Activated CD8-positive, alpha-beta memory T cell treated with anti-CD3 and anti-CD28 coated beads, Interleukin-2, amount 10 ng/mL, durations not matched to agents 7 days and 5 days (primary cell): ENCODE results near the gene OR6C68. TPM values are rescaled to one million over a fixed set of nuclear protein-coding genes. Genes with fewer than 3 reads are reported as not detected.
"Not testable (repeated sequence)": the region's sequence is repeated elsewhere in the genome, so short reads cannot be mapped to it uniquely, and the experiment has no call there.

Source experiments
- ATAC-seq: fragments of 150-1000 bp; cut with Tn5 transposase; one replicate; pipeline ENCODE4 v1.10.0; 2021; ENCODE audit warnings: moderate library complexity
- CTCF ChIA-PET: fragments of 350-600 bp; sonication (Branson Sonifier 250); formaldehyde crosslinking; loops from one replicate; lab custom pipeline; 2021; ENCODE audit warnings: antibody characterized with exemption; lab: Charles Lee
- DNase-seq: peaks from one replicate; pipeline ENCODE4 v3.0.0-alpha.2; 2020
- H3K27ac Mint-ChIP-seq: one replicate; pipeline ENCODE4 v1.8.0; 2021; ENCODE audit warnings: mild to moderate bottlenecking, mixed read lengths
- H3K27me3 Mint-ChIP-seq: one replicate; pipeline ENCODE4 v1.8.0; 2021; ENCODE audit warnings: mixed read lengths
- H3K36me3 Mint-ChIP-seq: one replicate; pipeline ENCODE4 v1.8.0; 2021; ENCODE audit warnings: mild to moderate bottlenecking, mixed read lengths
- H3K4me1 Mint-ChIP-seq: one replicate; pipeline ENCODE4 v1.8.0; 2021; ENCODE audit warnings: mixed read lengths
- H3K4me3 Mint-ChIP-seq: one replicate; pipeline ENCODE4 v1.8.0; 2021; ENCODE audit warnings: mild to moderate bottlenecking, moderate library complexity, mixed read lengths
- H3K9me3 Mint-ChIP-seq: one replicate; pipeline ENCODE4 v1.8.0; 2022; ENCODE audit warnings: low read depth, mixed read lengths
- total RNA-seq, 2 experiments: library from RNA; stranded (reverse); gene quantifications; one replicate each; pipeline ENCODE4 v1.2.3, GENCODE V29; 2021

OR6C68 gene
- not detected for total RNA-seq

DNA sequence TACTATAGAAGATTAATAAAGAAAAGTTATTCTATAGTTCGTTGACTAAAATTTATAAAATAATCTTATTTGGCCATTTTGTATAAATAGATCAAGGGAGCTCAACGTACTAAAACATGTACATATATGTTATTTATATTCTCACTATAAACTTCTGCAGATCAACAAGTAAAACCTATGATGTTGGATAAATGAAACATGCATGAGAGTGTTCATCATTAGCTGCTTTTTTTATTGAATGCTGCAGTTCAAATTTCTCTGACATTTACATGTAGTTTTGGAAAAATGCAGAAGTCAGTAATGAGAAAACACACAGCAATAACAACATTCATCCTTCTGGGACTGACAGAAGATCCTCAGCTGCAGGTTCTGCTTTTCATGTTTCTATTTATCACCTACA lies at the start of gene OR6C68:
TSS of gene OR6C68 (plus strand) at position 301 of the 400 bp plus-strand sequence. CDS start at position 301, 0 bp downstream.
- Mint-ChIP-seq H3K4me1 (no peaks in the 10 kb centered on the region), H3K27ac (no peak within 1 kb of the TSS), H3K27me3 (peaks cover 14% of the 10 kb centered on the region), H3K36me3 (no peaks in the 10 kb centered on the region), H3K4me3 (no peak within 1 kb of the TSS), H3K9me3 (no peaks in the 10 kb centered on the region)
- CTCF ChIA-PET: no interaction called here
- DNase-seq (no peak), ATAC-seq (no peak)

DNA sequence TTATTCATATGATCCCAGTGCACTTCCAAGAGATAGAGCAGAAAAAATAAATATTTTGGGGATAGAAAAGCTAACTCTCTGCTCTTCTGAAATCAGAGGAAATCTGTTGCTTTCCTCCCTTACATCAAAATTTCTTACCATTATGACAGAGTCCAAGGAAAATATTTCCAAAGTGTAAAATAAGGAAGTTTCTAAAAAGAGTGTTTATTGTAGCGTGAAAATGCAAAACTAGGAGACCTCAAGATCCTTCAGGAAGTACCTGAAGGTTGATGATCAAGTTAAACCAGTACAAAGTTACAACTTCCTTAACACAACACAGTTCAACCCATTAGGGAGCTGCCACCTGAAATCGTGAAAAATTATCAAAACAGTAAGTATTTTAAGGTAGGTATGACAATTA lies 48.4 kb upstream of the OR6C68 start, which contains the start of gene OR6C2:
TSS of gene OR6C2 (plus strand) at position 301 of the 400 bp plus-strand sequence. CDS start 8,138 bp downstream, outside the sequence.
- CTCF ChIA-PET: no interaction called here
- H3K9me3 Mint-ChIP-seq: peaks cover 3% of the 10 kb centered on the region

GRCh38 chr12:55445357-55445756 lies 46.8 kb upstream of the OR6C68 start:
- no peaks in the 10 kb centered on the region for H3K36me3 Mint-ChIP-seq
- no peak overlapping the region for H3K27ac Mint-ChIP-seq
- ATAC-seq (no peak), DNase-seq (no peak)
- CTCF ChIA-PET: no interaction called here
- peaks cover 11% of the 10 kb centered on the region for H3K27me3 Mint-ChIP-seq
- no peaks in the 10 kb centered on the region for H3K4me1 Mint-ChIP-seq
- H3K9me3 Mint-ChIP-seq: no peaks in the 10 kb centered on the region
- no peak overlapping the region for H3K4me3 Mint-ChIP-seq

More for the DNA sequence above, 48.4 kb upstream of the OR6C68 start, which contains the start of gene OR6C2:
- H3K4me3 Mint-ChIP-seq: no peak within 1 kb of the TSS
- peaks cover 11% of the 10 kb centered on the region for H3K27me3 Mint-ChIP-seq
- no peaks in the 10 kb centered on the region for H3K36me3 Mint-ChIP-seq
- ATAC-seq: no peak
- H3K4me1 Mint-ChIP-seq: no peaks in the 10 kb centered on the region
- DNase-seq: no peak
- H3K27ac Mint-ChIP-seq: no peak within 1 kb of the TSS

DNA sequence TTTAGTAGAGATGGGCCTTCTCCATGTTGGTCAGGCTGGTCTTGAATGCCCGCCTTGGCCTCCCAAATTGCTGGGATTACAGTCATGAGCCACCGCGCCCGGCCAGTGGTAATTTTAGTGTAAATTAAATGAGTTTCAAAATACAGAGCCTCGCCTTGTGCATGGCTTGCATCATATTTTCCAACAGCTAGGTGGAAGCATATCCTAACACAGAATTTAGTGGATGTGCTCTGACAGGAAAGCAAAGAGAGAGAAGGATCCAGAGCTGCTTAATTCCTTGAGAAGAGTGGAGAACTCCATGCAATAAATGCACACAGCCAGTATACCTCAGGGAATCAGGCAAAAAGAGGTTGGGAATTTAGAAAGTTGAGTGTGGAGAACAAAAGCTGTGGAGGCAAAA lies 45.9 kb upstream of the OR6C68 start:
- H3K9me3 Mint-ChIP-seq: no peaks in the 10 kb centered on the region
- H3K4me1 Mint-ChIP-seq: no peaks in the 10 kb centered on the region
- H3K4me3 Mint-ChIP-seq: no peak overlapping the region
- ATAC-seq (no peak), DNase-seq (no peak)
- CTCF ChIA-PET: no interaction called here
- peaks cover 13% of the 10 kb centered on the region for H3K27me3 Mint-ChIP-seq
- H3K36me3 Mint-ChIP-seq: no peaks in the 10 kb centered on the region
- H3K27ac Mint-ChIP-seq: no peak overlapping the region

GRCh38 chr12:55448825-55449224 lies 43.4 kb upstream of the OR6C68 start:
- CTCF ChIA-PET: no interaction called here
- DNase-seq: no peak
- H3K9me3 Mint-ChIP-seq: no peaks in the 10 kb centered on the region
- H3K36me3 Mint-ChIP-seq: no peaks in the 10 kb centered on the region
- H3K4me3 Mint-ChIP-seq: no peak overlapping the region
- no peak overlapping the region for H3K27ac Mint-ChIP-seq
- peaks cover 18% of the 10 kb centered on the region for H3K27me3 Mint-ChIP-seq
- no peaks in the 10 kb centered on the region for H3K4me1 Mint-ChIP-seq
- no peak for ATAC-seq

GRCh38 chr12:55464926-55465325 lies 27.3 kb upstream of the OR6C68 start:
- H3K4me1 Mint-ChIP-seq, H3K9me3 Mint-ChIP-seq, CTCF ChIA-PET, ATAC-seq, DNase-seq, H3K36me3 Mint-ChIP-seq, H3K27ac Mint-ChIP-seq, H3K4me3 Mint-ChIP-seq: not testable (repeated sequence)
- H3K27me3 Mint-ChIP-seq: peaks cover 13% of the 10 kb centered on the region

GRCh38 chr12:55467836-55468235 lies 24.3 kb upstream of the OR6C68 start:
- Mint-ChIP-seq H3K9me3 (no peaks in the 10 kb centered on the region), H3K4me3 (no peak overlapping the region), H3K36me3 (no peaks in the 10 kb centered on the region), H3K27ac (no peak overlapping the region), H3K27me3 (peaks cover 14% of the 10 kb centered on the region), H3K4me1 (no peaks in the 10 kb centered on the region)
- no peak for ATAC-seq
- CTCF ChIA-PET: no interaction called here
- DNase-seq: no peak

DNA sequence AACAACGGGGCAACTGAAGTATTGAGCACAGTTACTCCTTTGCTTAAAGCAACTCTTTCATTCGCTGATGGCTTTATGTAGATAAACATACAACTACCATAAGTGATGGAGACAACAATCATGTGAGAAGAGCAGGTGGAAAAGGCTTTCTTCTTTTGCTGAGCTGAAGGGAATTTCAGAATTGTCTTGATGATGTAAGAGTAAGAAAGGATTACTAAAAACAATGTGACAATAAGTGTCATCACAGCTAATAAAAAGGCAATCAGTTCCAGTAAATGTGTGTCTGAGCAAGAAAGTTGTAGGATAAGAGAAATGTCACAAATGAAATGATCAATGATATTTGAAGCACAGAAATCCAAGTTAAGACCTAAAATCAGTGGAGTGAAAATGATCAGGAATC lies 22.9 kb upstream of the OR6C68 start:
- peaks cover 19% of the 10 kb centered on the region for H3K27me3 Mint-ChIP-seq
- DNase-seq (no peak), ATAC-seq (no peak)
- no peaks in the 10 kb centered on the region for H3K9me3 Mint-ChIP-seq
- no peaks in the 10 kb centered on the region for H3K4me1 Mint-ChIP-seq
- CTCF ChIA-PET: no interaction called here
- no peaks in the 10 kb centered on the region for H3K36me3 Mint-ChIP-seq
- no peak overlapping the region for H3K4me3 Mint-ChIP-seq
- H3K27ac Mint-ChIP-seq: no peak overlapping the region

DNA sequence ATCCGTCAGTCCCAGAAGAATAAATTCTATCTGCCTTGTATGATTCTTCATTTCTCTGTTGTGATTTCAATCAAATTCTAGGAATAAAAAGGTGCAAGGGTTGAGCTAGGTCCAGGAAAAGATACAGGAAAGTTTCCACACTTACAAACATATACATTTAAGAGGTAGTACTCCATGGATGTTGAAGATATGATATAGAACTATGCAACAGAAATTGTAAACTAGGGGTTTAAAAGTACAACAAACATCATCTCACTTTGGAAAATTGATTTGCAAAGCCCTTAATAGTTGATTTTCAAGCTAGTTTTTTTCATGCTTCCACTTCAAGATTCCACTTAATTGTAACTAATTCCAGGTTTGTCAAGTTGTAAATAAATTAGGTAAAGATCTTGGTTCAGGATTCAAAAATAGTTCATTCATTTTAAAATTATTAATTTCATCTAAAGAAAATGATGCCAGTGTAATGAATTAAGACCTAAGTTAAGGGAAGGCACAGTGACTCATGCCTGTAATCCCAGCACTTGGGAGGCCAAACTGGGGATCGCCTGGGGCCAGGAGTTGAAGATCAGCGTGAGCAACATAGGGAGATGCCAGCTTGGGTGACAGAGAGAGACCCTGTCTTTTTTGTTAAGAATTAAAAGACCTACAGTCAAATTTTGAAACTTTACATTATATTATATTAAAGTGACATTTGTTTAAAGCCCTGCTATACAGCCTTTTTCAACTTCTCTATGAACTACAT lies 21.9 kb upstream of the OR6C68 start, which contains the start of gene OR6C70:
TSS of gene OR6C70 (minus strand) at position 51 of the 742 bp plus-strand sequence. CDS start at position 51, 0 bp downstream.
- DNase-seq (no peak), ATAC-seq (no peak)
- CTCF ChIA-PET: no interaction called here
- Mint-ChIP-seq H3K36me3 (no peaks in the 10 kb centered on the region), H3K4me3 (no peak within 1 kb of the TSS), H3K4me1 (no peaks in the 10 kb centered on the region), H3K27ac (no peak within 1 kb of the TSS), H3K9me3 (no peaks in the 10 kb centered on the region), H3K27me3 (peaks cover 19% of the 10 kb centered on the region)

- CTCF ChIA-PET: no interaction called here
- H3K27me3 Mint-ChIP-seq: peaks cover 20% of the 10 kb centered on the region
- no peaks in the 10 kb centered on the region for H3K9me3 Mint-ChIP-seq
- H3K4me1 Mint-ChIP-seq: no peaks in the 10 kb centered on the region
- H3K4me3 Mint-ChIP-seq: no peak overlapping the region
- DNase-seq: no peak
- no peak for ATAC-seq
- H3K36me3 Mint-ChIP-seq: no peaks in the 10 kb centered on the region
- no peak overlapping the region for H3K27ac Mint-ChIP-seq
Measured at GRCh38 chr12:55472264-55472663, 19.9 kb upstream of the OR6C68 start.

- DNase-seq, H3K27ac Mint-ChIP-seq, H3K36me3 Mint-ChIP-seq, ATAC-seq, H3K27me3 Mint-ChIP-seq, H3K9me3 Mint-ChIP-seq, H3K4me3 Mint-ChIP-seq, H3K4me1 Mint-ChIP-seq, CTCF ChIA-PET: not testable (repeated sequence)
Measured at GRCh38 chr12:55479136-55479535, 13.0 kb upstream of the OR6C68 start.

DNA sequence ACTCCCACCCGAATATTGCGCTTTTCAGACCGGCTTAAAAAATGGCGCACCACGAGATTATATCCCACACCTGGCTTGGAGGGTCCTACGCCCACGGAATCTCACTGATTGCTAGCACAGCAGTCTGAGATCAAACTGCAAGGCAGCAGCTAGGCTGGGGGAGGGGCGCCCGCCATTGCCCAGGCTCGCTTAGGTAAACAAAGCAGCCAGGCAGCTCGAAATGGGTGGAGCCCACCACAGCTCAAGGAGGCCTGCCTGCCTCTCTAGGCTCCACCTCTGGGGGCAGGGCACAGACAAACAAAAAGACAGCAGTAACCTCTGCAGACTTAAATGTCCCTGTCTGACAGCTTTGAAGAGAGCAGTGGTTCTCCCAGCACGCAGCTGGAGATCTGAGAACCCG lies 7.9 kb upstream of the OR6C68 start:
- H3K27me3 Mint-ChIP-seq, H3K4me3 Mint-ChIP-seq, DNase-seq: not testable (repeated sequence)

GRCh38 chr12:55495490-55495889 lies 3.3 kb downstream of the OR6C68 start:
- DNase-seq: no peak
- H3K9me3 Mint-ChIP-seq: no peaks in the 10 kb centered on the region
- CTCF ChIA-PET: no interaction called here

More for the DNA sequence above, 7.9 kb upstream of the OR6C68 start:
- H3K4me1 Mint-ChIP-seq, H3K9me3 Mint-ChIP-seq, ATAC-seq, H3K36me3 Mint-ChIP-seq, CTCF ChIA-PET, H3K27ac Mint-ChIP-seq: not testable (repeated sequence)

DNA sequence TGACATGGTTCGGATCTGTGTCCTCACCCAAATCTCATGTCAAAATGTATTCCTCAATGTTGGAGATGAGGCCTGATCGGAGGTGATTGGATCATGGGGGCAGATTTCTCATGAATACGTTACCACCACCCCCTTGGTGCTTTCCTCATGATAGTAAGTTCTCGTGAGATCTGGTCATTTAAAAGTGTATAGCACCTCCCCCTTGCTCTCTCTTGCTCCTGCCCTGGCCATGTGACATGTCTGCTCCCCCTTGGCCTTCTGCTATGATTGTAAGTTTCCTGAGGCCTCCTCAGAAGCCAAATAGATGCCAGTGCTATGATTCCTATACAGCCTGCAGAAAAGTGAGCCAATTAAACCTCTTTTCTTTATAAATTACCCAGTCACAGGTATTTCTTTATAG lies 7.1 kb downstream of the OR6C68 start:
- ATAC-seq: no peak
- no peaks in the 10 kb centered on the region for H3K4me1 Mint-ChIP-seq
- no peak overlapping the region for H3K27ac Mint-ChIP-seq
- H3K9me3 Mint-ChIP-seq: no peaks in the 10 kb centered on the region
- no peak for DNase-seq
- CTCF ChIA-PET: no interaction called here
- H3K4me3 Mint-ChIP-seq: no peak overlapping the region
- H3K27me3 Mint-ChIP-seq: peaks cover 14% of the 10 kb centered on the region
- H3K36me3 Mint-ChIP-seq: no peaks in the 10 kb centered on the region

More at GRCh38 chr12:55495490-55495889, 3.3 kb downstream of the OR6C68 start:
- no peaks in the 10 kb centered on the region for H3K36me3 Mint-ChIP-seq
- H3K27ac Mint-ChIP-seq: no peak overlapping the region
- H3K4me3 Mint-ChIP-seq: no peak overlapping the region
- H3K27me3 Mint-ChIP-seq: peaks cover 14% of the 10 kb centered on the region
- ATAC-seq: no peak
- no peaks in the 10 kb centered on the region for H3K4me1 Mint-ChIP-seq
